SU-DHL-6 (cell line): ENCODE measurements around the gene STK39.

Experiments
- H2AFZ ChIP-seq: fragments of 200-600 bp; sonication (generic); 2 replicates; pipeline ENCODE4 v1.6.1; 2014; ENCODE audit warnings: low read depth, mild to moderate bottlenecking, moderate library complexity, mixed read lengths, antibody characterized with exemption, low read length; ENCODE audit not compliant: severe bottlenecking
- H3F3A ChIP-seq: fragments of 200-600 bp; shearing (Covaris generic); 2 replicates; pipeline ENCODE4 v1.6.0; 2016; ENCODE audit warnings: antibody characterized with exemption, mild to moderate bottlenecking; ENCODE audit not compliant: insufficient read depth
- H3K27ac ChIP-seq: fragments of 200-600 bp; sonication (generic); 2 replicates; pipeline ENCODE4 v1.5.1; 2016; ENCODE audit warnings: low read depth, mild to moderate bottlenecking, low read length, moderate library complexity, mixed read lengths
- H3K27me3 ChIP-seq: fragments of 200-600 bp; sonication (generic), shearing (Covaris generic); 2 replicates; pipeline ENCODE4 v1.6.0; 2014; ENCODE audit warnings: mild to moderate bottlenecking, low read length
- H3K36me3 ChIP-seq: fragments of 200-600 bp; sonication (generic); 2 replicates; pipeline ENCODE4 v1.6.1; 2014; ENCODE audit warnings: mild to moderate bottlenecking, low read length, mixed read lengths
- H3K4me2 ChIP-seq: fragments of 300-600, 200-600 bp; shearing (Covaris generic), sonication (generic); 2 replicates; pipeline ENCODE4 v1.6.0; 2014; ENCODE audit warnings: low read length, low read depth, mild to moderate bottlenecking; ENCODE audit not compliant: poor library complexity, severe bottlenecking
- H3K4me3 ChIP-seq: fragments of 200-600 bp; sonication (generic); 2 replicates; pipeline ENCODE4 v1.5.1; 2014; ENCODE audit warnings: antibody characterized with exemption, low read length, mild to moderate bottlenecking, mixed read lengths; ENCODE audit not compliant: insufficient read depth, poor library complexity, severe bottlenecking
- H3K79me2 ChIP-seq: fragments of 200-600 bp; sonication (generic); 2 replicates; pipeline ENCODE4 v1.6.1; 2014; ENCODE audit warnings: mild to moderate bottlenecking, low read length, moderate library complexity; ENCODE audit not compliant: insufficient read depth
- H3K9ac ChIP-seq: fragments of 200-600 bp; sonication (generic); 2 replicates; pipeline ENCODE4 v1.7.0; 2014; ENCODE audit warnings: mild to moderate bottlenecking, low read length
- H3K9me2 ChIP-seq: fragments of 200-600 bp; sonication (generic); replicated peaks from 2 replicates; pipeline ENCODE4 v1.6.1; 2014; ENCODE audit warnings: low read length; ENCODE audit not compliant: insufficient read depth
- H3K9me3 ChIP-seq: fragments of 200-600 bp; sonication (generic); 2 replicates; pipeline ENCODE4 v1.6.1; 2014; ENCODE audit warnings: low read length, mixed read lengths; ENCODE audit not compliant: insufficient read depth
- H4K20me1 ChIP-seq: fragments of 200-600 bp; sonication (generic); 2 replicates; pipeline ENCODE4 v1.6.1; 2014; ENCODE audit warnings: low read depth, mild to moderate bottlenecking, antibody characterized with exemption, low read length, moderate library complexity, mixed read lengths
- CTCF ChIP-seq: fragments of 200-600 bp; sonication (generic); IDR thresholded peaks from one replicate; pipeline ENCODE4 v1.5.1; 2017; ENCODE audit warnings: antibody characterized with exemption, mild to moderate bottlenecking, low read length, moderate library complexity; ENCODE audit not compliant: insufficient read depth, poor library complexity, severe bottlenecking
- EZH2phosphoT487 ChIP-seq: fragments of 200-600 bp; sonication (generic), shearing (Covaris generic); conservative IDR thresholded peaks from 2 replicates; pipeline ENCODE4 v1.6.1; 2018; ENCODE audit warnings: mild to moderate bottlenecking, antibody characterized with exemption, low read length, moderate library complexity, mixed read lengths

The STK39 gene

GRCh38 chr2:168212167-168212566, 35.2 kb downstream of the STK39 start:
- no peak for TF ChIP-seq CTCF
- TF ChIP-seq EZH2phosphoT487: no peak
- H2AFZ ChIP-seq: no peak overlapping the region
- no peaks in the 10 kb centered on the region for H3K36me3 ChIP-seq
- no peak overlapping the region for H3K4me3 ChIP-seq
- no peaks in the 10 kb centered on the region for H3K27me3 ChIP-seq
- no peaks in the 10 kb centered on the region for H4K20me1 ChIP-seq
- no peaks in the 10 kb centered on the region for H3K9me2 ChIP-seq
- no peak overlapping the region for H3K9ac ChIP-seq
- no peak overlapping the region for H3K4me2 ChIP-seq
- no peaks in the 10 kb centered on the region for H3F3A ChIP-seq
- H3K79me2 ChIP-seq: no peaks in the 10 kb centered on the region
- no peak overlapping the region for H3K27ac ChIP-seq
- no peaks in the 10 kb centered on the region for H3K9me3 ChIP-seq

- no peaks in the 10 kb centered on the region for H3K36me3 ChIP-seq
- no peaks in the 10 kb centered on the region for H4K20me1 ChIP-seq
- no peaks in the 10 kb centered on the region for H3K27me3 ChIP-seq
- no peaks in the 10 kb centered on the region for H3K9me3 ChIP-seq
- H3K9me2 ChIP-seq: no peaks in the 10 kb centered on the region
- H3K4me2 ChIP-seq: no peak overlapping the region
- no peak overlapping the region for H3K27ac ChIP-seq
- no peak overlapping the region for H3K9ac ChIP-seq
- H3K79me2 ChIP-seq: no peaks in the 10 kb centered on the region
- no peak for TF ChIP-seq CTCF
- no peaks in the 10 kb centered on the region for H3F3A ChIP-seq
- H2AFZ ChIP-seq: no peak overlapping the region
- H3K4me3 ChIP-seq: no peak overlapping the region
Measured at GRCh38 chr2:168211664-168212163, 35.7 kb downstream of the STK39 start.

GRCh38 chr2:168210895-168211570, 36.4 kb downstream of the STK39 start:
- Histone ChIP-seq H3K36me3 (no peaks in the 10 kb centered on the region), H3K9me3 (no peaks in the 10 kb centered on the region), H3K79me2 (no peaks in the 10 kb centered on the region), H2AFZ (no peak overlapping the region), H3K4me3 (no peak overlapping the region), H4K20me1 (no peaks in the 10 kb centered on the region), H3F3A (no peaks in the 10 kb centered on the region), H3K27me3 (no peaks in the 10 kb centered on the region), H3K4me2 (no peak overlapping the region), H3K9me2 (no peaks in the 10 kb centered on the region), H3K27ac (no peak overlapping the region), H3K9ac (no peak overlapping the region)
- TF ChIP-seq EZH2phosphoT487 (no peak), CTCF (no peak)
